ENCODE measurements around the gene ARFRP1. TPM values are rescaled to one million over a fixed set of nuclear protein-coding genes. Genes with fewer than 3 reads are reported as not detected.

Gene ARFRP1
- total and polyA plus RNA-seq, 2 donors (not counting 1 experiment from before 2014, with no cell fraction given): 41.0 to 75.5 TPM

- Mint-ChIP-seq H3K4me3 (peak within 1 kb of the TSS; percentile 98), H3K27me3 (no peaks in the 10 kb centered on the region), H3K4me1 (peaks cover 21% of the 10 kb centered on the region), H3K27ac (peak within 1 kb of the TSS; percentile 96), H3K9me3 (ENCODE audit: insufficient read depth) (no peaks in the 10 kb centered on the region)
- ChIA-PET CTCF (interaction anchor here (0.9 to 2.4 kb wide), 10 partner anchors 16 to 315 kb away, joined by 3 to 17 read pairs (median 3); partner anchors contain the start of genes ARFRP1, GMEB2, PTK6 and ZGPAT), POLR2A (interaction anchor here (0.5 to 2.1 kb wide), 14 partner anchors 14 to 420 kb away, joined by 3 to 19 read pairs (median 4); partner anchors contain the start of genes ARFRP1, GMEB2, PRPF6 and PTK6)
- 5% methylated on average over 72 of the region's 73 CpGs for WGBS (ENCODE audit: insufficient coverage)
- peak within 1 kb of the TSS; percentile 95 for H3K4me2 ChIP-seq (replicated peaks; ENCODE audit: low read depth, low read length, poor library complexity, severe bottlenecking)
- TF ChIP-seq CTCF (IDR thresholded peaks at IDR 0.05): no peak
- no peak for TF ChIP-seq EZH2 (IDR thresholded peaks at IDR 0.05; ENCODE audit: borderline replicate concordance, insufficient read depth, low read depth, low read length, poor library complexity, severe bottlenecking)
- peaks cover 0 to 4% (median 0%) of the 10 kb centered on the region in 3 donors for H3K9me3 ChIP-seq (ENCODE audit: control extremely low read depth in 1 of 3, control insufficient read depth in 2 of 3, insufficient read depth in 1 of 3, low read length in 2 of 3)
- H3K79me2 ChIP-seq (ENCODE audit: control insufficient read depth, insufficient read depth, low read length): peaks cover 7% of the 10 kb centered on the region
- peak within 1 kb of the TSS; percentile 51 to 94 (median 84) for H3K4me3 ChIP-seq (ENCODE audit: control extremely low read depth in 1 of 5, extremely low read depth in 1 of 5, insufficient read depth in 1 of 5, low read depth in 2 of 5, low read length in 4 of 5)
- peaks cover 21 to 36% of the 10 kb centered on the region in 2 donors for H3K4me1 ChIP-seq (ENCODE audit: control insufficient read depth in 2 of 2, insufficient read depth in 2 of 2, low read length in 2 of 2)
- peak within 1 kb of the TSS; percentile 81 for H3K9ac ChIP-seq (ENCODE audit: low read length)
- peak; percentile 95 for DNase-seq
- ATAC-seq (ENCODE audit: low read depth): peak; percentile 91
- peak within 1 kb of the TSS; percentile 100 for H2AFZ ChIP-seq (ENCODE audit: insufficient read depth, low read depth, low read length, poor library complexity, severe bottlenecking)
- peak within 1 kb of the TSS; percentile 47 to 70 for H3K27ac ChIP-seq (ENCODE audit: low read length in 2 of 2)
- H3K27me3 ChIP-seq (replicated peaks in 1 of 4; ENCODE audit: control extremely low read depth in 1 of 4, control insufficient read depth in 3 of 4, insufficient read depth in 4 of 4, low read length in 3 of 4): peaks cover 0 to 28% (median 10%) of the 10 kb centered on the region in 4 experiments
- peaks cover 0 to 11% of the 10 kb centered on the region in 2 experiments for H3K36me3 ChIP-seq (replicated peaks in 1 of 2; ENCODE audit: control extremely low read depth in 1 of 2, control insufficient read depth in 1 of 2, extremely low read depth in 1 of 2, insufficient read depth in 2 of 2, low read length in 1 of 2)
- H4K20me1 ChIP-seq (ENCODE audit: control insufficient read depth, insufficient read depth, low read length, poor library complexity, severe bottlenecking): no peaks in the 10 kb centered on the region
- intact Hi-C loops (cut with micrococcal nuclease): loop anchor here (1.0 to 5.0 kb wide), 8 partner anchors 16 to 404 kb away; partner anchors contain the start of genes ARFRP1, GMEB2, LIME1 and PPDPF
Observed at GRCh38 chr20:63657937-63658748, 49.6 kb downstream of the ARFRP1 start, which contains the start of gene RTEL1. TSS of gene RTEL1 (plus strand) at chr20:63658312. CDS start at chr20:63659403, 1,091 bp downstream.
